HG03103 (cell line): Measurements from ENCODE around the gene ZNF511.
"Not testable (repeated sequence)": the region's sequence is repeated elsewhere in the genome, so short reads cannot be mapped to it uniquely, and the experiment has no call there.

Experiments used
- ATAC-seq: cut with Tn5 transposase; IDR thresholded peaks from one replicate; pipeline ENCODE4 v1.9.1; 2021; ENCODE audit warnings: low read depth; ENCODE audit not compliant: unreplicated experiment

Gene ZNF511

GRCh38 chr10:133313192-133313591 is 4.5 kb downstream of the ZNF511 start:
- no peak for ATAC-seq

GRCh38 chr10:133314911-133315310 is 6.2 kb downstream of the ZNF511 start:
- ATAC-seq, result no peak

- ATAC-seq, result no peak
Measured at GRCh38 chr10:133315847-133316246, 7.1 kb downstream of the ZNF511 start.

- no peak for ATAC-seq
Measured at GRCh38 chr10:133316266-133316665, 7.6 kb downstream of the ZNF511 start.

- ATAC-seq, result no peak
Measured at GRCh38 chr10:133316732-133317131, 8.0 kb downstream of the ZNF511 start.

- peak; percentile 87 for ATAC-seq
Measured at GRCh38 chr10:133318494-133319127, 9.9 kb downstream of the ZNF511 start.

- not testable (repeated sequence) for ATAC-seq
Measured at GRCh38 chr10:133320852-133321422, 12.2 kb downstream of the ZNF511 start.

GRCh38 chr10:133322064-133322709 is 13.5 kb downstream of the ZNF511 start:
- ATAC-seq, result not testable (repeated sequence)

GRCh38 chr10:133324198-133324792 is 15.6 kb downstream of the ZNF511 start:
- ATAC-seq, result no peak

- ATAC-seq, result no peak
Measured at GRCh38 chr10:133324857-133325260, 16.1 kb downstream of the ZNF511 start.

GRCh38 chr10:133325440-133326222 is 16.9 kb downstream of the ZNF511 start:
- no peak for ATAC-seq

- ATAC-seq, result no peak
Measured at GRCh38 chr10:133326223-133326551, 17.5 kb downstream of the ZNF511 start.

GRCh38 chr10:133326745-133327650 is 18.3 kb downstream of the ZNF511 start:
- no peak for ATAC-seq

- no peak for ATAC-seq
Measured at GRCh38 chr10:133327651-133328357, 19.1 kb downstream of the ZNF511 start.

- no peak for ATAC-seq
Measured at GRCh38 chr10:133328358-133329343, 19.9 kb downstream of the ZNF511 start.

- ATAC-seq, result peak; percentile 80
Measured at GRCh38 chr10:133329491-133330202, 20.9 kb downstream of the ZNF511 start.

GRCh38 chr10:133332936-133333699 is 24.4 kb downstream of the ZNF511 start:
- ATAC-seq, result no peak
